NCI-H2196 treated with DMSO at 0.1 percent for 48 hours (cell line): ENCODE results near the gene TACR1.
"Not testable (repeated sequence)": the region's sequence is repeated elsewhere in the genome, so short reads cannot be mapped to it uniquely, and the experiment has no call there.

Experiments
- DNase-seq: peaks from one replicate; lab custom pipeline; 2025; ENCODE audit not compliant: unreplicated experiment; lab: John Stamatoyannopoulos, UW

TACR1 gene

GRCh38 chr2:75199428-75200011 is at the start of gene TACR1:
Gene TACR1 (minus strand): TSS chr2:75199520. CDS start chr2:75198934, 586 bp downstream.
- DNase-seq, result peak; percentile 2

GRCh38 chr2:75248581-75248980 is 49.3 kb upstream of the TACR1 start:
- not testable (repeated sequence) for DNase-seq

- no peak for DNase-seq
Measured at GRCh38 chr2:75246441-75247167, 47.3 kb upstream of the TACR1 start.

GRCh38 chr2:75243219-75243618 is 43.9 kb upstream of the TACR1 start:
- DNase-seq, result no peak

GRCh38 chr2:75241696-75242095 is 42.4 kb upstream of the TACR1 start:
- no peak for DNase-seq

GRCh38 chr2:75238670-75239330 is 39.5 kb upstream of the TACR1 start:
- no peak for DNase-seq

- no peak for DNase-seq
Measured at GRCh38 chr2:75237296-75237695, 38.0 kb upstream of the TACR1 start.

GRCh38 chr2:75233965-75234364 is 34.6 kb upstream of the TACR1 start:
- DNase-seq, result no peak

GRCh38 chr2:75226617-75227016 is 27.3 kb upstream of the TACR1 start:
- no peak for DNase-seq

- DNase-seq, result no peak
Measured at GRCh38 chr2:75226099-75226498, 26.8 kb upstream of the TACR1 start.

- no peak for DNase-seq
Measured at GRCh38 chr2:75224636-75225094, 25.3 kb upstream of the TACR1 start.

- DNase-seq, result no peak
Measured at GRCh38 chr2:75222527-75222926, 23.2 kb upstream of the TACR1 start.

- no peak for DNase-seq
Measured at GRCh38 chr2:75221862-75222261, 22.5 kb upstream of the TACR1 start.

- not testable (repeated sequence) for DNase-seq
Measured at GRCh38 chr2:75219213-75219612, 19.9 kb upstream of the TACR1 start.

GRCh38 chr2:75211266-75211770 is 12.0 kb upstream of the TACR1 start:
- no peak for DNase-seq

- DNase-seq, result no peak
Measured at GRCh38 chr2:75210409-75210808, 11.1 kb upstream of the TACR1 start.

- no peak for DNase-seq
Measured at GRCh38 chr2:75208738-75209137, 9.4 kb upstream of the TACR1 start.

- no peak for DNase-seq
Measured at GRCh38 chr2:75204833-75205232, 5.5 kb upstream of the TACR1 start.

- DNase-seq, result no peak
Measured at GRCh38 chr2:75202359-75202758, 3.0 kb upstream of the TACR1 start.

GRCh38 chr2:75200140-75201096 is 1.1 kb upstream of the TACR1 start:
- DNase-seq, result no peak
